GF-D8 (cell line): ENCODE data around the gene TOM1L1.

ENCODE experiments used
- DNase-seq: peaks from one replicate; lab custom pipeline; 2025; lab: John Stamatoyannopoulos, UW

TOM1L1 gene

DNA sequence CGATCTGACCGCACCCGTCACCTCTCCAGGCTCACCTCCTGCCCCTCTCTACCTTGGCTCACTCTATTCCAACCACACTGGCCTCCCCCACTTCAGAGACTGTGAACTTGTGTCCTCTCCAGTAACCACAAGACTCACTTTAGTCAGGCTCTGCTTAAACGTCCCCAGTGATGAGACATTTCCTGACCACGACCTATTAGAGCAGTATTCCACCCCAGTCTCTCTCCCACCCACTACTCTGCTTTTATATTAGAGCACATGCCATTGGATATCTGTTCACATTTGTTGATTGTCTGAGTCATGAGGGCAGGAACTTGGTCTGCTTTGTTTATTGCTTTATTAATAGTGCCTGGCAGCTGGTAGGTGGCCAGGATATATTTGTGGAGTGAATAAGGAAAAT, 47.7 kb downstream of the TOM1L1 start:
- DNase-seq = no peak

DNA sequence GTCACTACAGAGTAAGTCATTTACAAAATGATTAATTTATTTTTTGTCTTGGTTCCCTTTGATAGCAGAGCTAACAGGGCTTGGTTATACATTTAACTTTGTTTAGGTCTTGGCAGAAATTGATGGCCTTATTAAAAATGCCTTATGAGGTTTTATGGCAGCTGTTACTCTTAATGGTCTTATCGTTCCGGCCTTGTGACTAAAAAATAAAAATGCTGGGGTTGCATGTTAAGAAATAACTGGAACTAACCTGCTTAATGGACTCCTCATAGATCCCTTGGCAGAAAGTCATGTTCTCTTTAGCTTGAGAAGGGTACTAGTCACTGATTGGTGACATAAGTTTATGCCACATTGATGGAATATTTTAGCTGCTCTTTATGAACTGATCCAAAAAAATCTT, 49.5 kb downstream of the TOM1L1 start:
- DNase-seq = no peak

DNA sequence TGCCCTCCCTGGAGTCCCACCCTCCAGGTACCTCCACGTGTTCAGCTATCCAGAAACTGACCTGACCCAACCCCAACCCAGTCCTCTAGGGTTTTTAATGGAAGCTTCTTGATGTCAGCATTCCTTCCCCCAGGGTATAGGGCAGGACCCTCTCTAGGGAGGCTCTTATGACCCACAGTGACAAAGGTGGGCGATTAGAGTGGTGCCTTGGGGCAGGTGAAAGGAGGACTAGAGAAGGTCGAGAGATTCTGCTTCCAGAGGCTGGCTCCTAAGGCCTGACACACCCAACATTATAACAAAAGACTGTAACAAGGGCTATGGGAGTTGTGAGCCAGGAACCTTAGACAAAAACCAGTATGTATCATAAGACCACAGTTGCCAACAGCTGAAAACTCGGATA, 50.6 kb downstream of the TOM1L1 start:
- no peak for DNase-seq

DNA sequence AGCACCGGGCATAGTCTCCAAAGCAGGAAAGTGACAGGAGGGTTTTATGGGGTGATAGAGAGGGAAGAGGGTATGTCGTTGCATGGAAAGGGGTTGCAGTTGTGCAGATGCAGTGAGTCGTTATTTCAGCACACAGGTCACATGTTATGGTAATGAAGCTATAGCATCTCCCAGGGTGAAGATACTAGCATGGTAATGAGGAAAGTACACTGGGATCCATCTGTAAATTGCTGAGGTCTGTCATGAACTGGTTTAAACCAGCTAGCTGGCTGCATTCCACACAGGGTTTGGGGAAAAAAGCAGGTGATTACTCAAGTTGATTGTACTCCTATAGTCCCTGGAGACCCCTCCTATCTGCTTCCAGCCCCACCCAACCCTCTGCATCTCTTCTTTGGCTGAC, 56.1 kb downstream of the TOM1L1 start:
- DNase-seq = no peak

DNA sequence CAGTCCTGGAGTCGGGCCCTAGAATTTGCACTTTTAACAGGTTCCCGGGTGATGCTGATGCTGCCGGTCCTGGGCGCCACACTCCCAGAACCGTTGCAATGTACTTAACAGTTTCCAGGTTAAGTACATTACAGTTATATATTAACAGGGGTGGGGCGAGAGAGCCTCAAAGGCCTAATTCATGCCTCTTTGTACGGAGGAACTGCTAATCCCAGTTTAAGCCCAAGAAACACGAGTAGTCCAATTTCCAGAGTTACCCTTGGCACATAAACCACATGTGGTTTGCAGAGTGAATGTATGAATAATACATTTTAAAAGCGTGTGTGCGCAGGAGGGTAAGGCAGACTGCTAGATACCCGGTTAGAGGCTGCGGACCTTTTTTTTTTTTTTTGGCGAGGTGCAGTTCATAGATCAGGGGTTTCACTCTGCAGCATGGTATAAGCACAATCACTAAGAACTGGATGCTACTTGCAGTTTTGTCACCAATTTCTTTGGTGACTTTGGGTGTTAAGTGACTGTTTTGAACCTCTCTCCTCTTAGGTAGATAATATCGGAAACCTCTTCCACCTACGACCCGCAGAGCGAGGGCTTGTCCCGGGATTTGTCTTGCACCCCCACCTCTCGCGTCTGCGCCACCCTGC, 67.1 kb downstream of the TOM1L1 start:
- no peak for DNase-seq

DNA sequence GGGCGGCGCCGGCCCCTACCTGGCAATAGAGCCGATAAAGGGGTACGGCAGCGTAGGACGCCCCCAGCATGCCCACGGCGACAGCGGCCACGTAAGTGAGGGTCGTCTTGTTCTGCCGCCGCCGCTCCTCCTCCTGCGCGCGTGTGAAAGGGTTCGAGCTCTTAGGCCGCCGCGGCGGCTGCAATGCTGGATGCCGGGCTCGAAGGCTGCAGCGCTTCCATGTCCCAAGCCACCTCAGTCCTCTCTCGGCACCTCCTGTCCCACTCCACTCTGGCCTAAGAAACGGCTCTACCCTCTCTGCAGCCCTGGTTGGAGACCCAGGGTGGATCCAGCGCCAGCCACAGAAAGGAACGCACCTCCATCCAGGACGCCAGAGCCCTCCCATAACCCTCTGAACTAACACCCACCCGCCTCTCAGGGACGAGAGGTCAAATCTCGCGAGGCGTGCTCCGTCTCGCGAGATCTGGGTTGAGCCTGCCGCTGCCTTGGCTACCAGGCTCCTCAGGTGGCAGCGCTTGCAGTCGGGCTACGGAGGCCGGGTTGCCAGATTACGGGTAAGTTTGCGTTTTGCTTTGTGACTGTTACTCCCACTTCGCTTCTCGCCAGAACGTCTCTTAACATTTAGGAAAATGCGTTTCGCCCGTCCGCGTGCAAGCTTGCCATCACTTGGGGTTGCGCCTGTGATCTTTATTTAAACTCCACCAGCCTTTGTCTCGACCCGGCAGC, 67.8 kb downstream of the TOM1L1 start, which contains the start of the genes COX11 and STXBP4:
Gene COX11, minus strand, starts transcription at position 393 of the 726 bp plus-strand sequence. Its CDS starts 8 bp downstream, at position 385.
Gene STXBP4, plus strand, starts transcription at position 504 of the 726 bp plus-strand sequence. CDS start 17,455 bp downstream, outside the sequence.
- DNase-seq = peak; percentile 94

DNA sequence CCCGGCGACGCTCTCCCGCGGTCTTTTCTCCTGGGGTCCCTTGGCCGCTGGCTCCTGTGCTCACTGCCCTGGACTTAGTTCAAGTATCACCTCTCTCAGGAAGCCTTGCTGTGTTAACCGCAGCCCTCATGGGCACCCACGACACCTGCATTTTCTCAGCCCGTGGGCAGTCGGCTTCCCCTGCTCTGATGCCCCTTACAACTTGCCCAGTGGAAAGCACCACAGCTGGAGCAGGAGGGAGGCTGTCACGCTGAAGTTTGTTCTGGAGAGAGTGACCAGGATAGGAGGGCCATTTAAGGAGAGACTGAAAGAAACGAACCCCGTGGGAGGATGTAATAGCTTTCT, 68.3 kb downstream of the TOM1L1 start:
- DNase-seq = no peak

DNA sequence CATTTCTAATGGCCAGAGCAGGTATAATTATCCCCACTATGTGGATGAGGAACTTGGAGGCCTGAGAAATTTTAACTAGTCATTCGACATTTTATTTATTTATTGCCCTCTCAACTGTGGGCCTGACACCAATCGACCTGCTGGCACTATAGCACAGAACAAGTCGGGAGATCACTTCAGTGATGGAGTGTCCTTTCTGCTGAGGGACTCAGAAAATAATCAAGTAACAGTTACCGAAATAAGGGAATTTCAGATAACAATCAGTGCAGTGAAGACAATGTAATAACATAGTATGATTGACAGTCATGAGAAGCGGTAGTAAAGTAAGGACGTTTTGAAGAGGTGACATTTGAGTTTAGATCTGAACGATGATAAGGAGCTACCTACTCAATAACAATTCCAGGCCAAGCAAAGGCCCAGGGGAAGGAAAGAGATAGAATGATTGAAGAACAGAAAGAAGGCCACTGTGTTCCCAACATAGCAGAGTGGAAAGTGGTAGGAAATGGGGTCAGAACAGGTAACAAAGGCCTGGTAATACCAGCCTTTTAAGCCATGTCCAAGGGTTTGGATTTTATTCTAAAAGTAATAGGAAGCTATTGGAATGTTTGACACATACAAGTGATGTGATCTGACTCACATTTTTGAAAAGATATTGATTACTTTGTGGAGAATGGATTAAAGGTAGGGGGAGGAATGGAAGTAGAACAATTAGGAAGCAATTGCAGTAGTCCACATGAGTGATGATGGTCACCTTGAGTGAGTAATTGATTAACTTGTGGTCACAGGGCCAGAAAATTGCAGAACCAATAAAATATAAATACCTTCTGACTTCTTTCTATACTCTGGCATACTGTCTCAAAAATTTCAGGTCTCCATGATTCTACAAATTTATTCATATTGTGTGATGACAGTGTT, 69.3 kb downstream of the TOM1L1 start:
- no peak for DNase-seq

DNA sequence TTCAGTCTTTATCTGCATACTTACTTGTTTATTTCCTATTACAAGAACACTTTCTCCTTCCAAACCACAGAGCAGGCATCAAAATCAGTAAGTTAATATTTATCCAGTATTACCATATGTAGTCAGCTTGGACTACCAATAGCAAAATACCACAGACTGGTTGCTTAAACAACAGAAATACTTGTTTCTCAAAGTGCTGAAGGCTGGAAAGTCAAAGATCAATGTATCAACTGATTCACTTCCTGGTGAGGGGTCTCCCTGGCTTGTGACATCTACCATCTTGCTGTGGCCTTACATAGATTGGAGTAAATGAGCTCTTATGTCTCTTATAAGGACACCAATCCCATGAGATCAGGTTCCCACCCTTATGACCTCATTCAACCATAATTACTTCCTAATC, 70.5 kb downstream of the TOM1L1 start:
- no peak for DNase-seq

DNA sequence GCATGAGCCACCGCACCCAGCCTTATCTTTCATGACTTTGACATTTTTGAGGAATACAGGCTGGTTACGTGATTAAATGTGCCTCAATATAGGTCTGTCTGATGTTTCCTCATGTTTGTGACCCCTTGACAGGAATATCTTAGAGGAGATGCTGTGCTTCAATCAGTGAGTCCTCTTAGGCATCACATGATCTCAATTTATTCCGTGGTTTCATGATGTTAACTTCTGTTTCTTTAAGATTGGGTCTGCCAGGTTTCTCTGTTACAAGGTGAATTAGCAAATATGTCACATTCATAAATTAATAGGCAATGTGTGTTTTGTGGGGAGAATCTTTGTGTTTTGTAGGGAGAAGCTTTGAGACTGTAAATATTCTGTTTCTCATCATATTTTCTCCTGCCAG, 71.2 kb downstream of the TOM1L1 start:
- no peak for DNase-seq

DNA sequence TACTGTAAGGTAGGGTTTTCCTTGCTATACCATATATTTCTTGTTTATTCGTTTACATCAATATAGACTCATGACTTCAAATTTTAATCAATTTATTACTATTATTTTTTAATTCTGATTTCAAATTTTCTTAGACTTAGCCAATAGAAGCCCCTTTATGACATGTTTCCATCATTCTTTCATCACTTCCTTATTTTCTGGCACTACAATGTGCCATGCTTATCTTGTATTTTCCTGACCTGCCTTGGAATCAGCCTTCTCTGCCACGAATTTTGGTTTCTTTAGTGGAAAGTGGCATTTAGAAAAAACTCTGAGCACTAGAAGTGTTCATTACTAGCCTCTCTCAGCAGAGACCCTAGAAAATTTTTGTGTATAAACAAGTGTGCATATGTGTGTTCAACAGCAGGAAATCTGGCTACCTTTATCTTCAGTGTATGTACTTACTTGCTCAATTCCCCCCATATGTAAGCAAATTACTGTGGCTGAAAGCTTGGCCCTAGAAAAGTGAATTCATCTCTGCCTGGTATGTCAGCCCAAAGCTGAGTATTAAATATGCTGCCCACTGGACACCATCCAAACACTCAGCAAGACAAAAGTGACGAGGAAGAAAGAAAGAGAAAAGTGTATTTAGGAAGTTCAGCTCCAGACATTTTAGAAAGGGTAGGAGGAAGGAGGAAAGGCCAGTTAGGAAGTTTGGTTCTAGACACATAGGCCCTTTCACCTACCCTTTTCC, 71.9 kb downstream of the TOM1L1 start:
- peak; percentile 47 for DNase-seq

DNA sequence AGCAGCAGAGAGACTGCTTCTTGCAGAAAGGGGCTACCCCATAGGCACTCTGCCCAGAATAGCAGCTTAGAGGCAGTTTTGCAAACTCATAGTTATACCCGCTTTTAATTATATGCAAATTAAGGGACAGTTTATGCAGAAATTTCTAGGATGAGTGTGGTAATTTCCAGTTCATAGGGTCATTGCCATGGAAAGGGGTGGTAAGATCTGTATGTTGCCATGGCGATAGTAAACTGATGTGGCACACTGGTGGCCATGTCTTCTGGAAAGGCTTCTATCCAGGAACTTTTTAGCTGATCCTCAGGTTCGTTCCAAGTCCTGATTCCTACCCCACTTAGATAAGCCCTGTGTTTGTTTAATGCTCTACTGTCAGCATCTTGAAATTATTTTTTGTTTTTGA, 74.1 kb downstream of the TOM1L1 start:
- no peak for DNase-seq

DNA sequence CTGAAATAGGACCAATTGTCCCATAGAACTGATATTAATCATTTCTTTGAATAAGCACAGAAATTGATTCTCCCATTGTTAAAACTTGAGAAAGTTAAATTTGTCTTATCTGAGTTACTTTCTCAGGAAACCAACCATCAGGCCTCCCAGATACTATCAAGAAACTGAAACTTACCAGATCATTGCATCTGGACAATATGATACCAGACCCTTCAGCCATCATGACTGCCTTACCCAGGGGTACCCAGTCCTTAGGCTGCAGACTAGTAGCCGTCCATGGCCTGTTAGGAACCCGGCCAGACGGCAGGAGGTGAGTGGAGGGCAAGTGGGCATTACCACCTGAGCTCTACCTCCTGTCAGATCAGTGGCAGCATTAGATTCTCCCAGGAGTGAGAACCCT, 75.7 kb downstream of the TOM1L1 start:
- DNase-seq = no peak

DNA sequence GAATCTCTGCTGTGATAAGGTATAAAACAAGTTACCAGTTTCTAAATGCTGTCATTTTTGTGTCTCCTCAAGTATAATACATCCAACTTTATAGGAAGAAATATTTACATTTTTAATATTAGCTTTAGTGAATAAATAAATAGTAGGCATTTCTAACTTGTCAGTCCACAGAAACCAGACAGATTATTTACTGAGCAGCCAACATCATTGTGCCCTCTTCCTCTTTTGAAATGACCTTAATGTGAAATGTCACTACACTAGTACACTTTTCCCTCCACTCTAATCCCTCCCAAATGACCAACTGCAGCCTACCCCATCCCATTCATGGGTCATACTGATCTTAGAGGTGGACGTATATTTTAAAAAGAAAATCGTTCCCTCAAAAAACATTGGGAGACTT, 77.1 kb downstream of the TOM1L1 start:
- no peak for DNase-seq

DNA sequence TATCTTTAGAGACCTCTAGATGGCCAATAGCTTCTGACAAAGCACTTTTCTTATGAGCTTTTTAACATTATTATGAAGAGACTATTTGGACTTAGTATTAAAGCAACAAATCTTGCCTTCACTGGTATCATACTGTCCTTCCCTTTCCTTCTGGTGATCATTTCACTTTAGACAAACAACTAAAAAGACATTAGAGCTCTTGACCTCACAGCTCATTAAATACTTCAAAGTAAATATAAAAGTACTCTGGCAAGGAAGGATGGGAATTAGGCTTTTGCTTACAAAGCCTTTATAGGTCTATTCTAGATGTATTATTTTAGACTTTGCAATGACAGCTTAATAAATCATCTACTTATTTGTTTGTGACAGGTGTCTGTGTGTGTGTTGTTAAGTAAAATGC, 79.0 kb downstream of the TOM1L1 start:
- no peak for DNase-seq

DNA sequence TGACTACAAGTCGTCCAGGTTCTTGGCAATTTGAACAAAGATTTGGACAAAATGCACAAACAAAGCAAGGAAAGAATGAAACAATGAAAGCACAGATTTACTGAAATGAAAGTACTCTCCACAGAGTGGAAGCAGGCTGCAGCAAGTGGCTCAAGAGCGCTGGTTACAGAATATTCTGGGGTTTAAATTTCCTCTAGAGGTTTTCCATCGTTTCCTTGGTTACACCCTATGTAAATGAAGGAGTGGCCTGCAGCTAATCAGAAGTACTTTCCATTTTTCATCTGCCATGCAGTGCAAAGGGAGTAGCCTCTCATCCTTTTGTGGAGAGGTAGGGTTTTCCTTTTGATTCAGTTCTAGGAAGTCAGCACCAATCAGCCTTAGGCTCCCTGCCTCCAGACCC, 79.7 kb downstream of the TOM1L1 start:
- DNase-seq = no peak

DNA sequence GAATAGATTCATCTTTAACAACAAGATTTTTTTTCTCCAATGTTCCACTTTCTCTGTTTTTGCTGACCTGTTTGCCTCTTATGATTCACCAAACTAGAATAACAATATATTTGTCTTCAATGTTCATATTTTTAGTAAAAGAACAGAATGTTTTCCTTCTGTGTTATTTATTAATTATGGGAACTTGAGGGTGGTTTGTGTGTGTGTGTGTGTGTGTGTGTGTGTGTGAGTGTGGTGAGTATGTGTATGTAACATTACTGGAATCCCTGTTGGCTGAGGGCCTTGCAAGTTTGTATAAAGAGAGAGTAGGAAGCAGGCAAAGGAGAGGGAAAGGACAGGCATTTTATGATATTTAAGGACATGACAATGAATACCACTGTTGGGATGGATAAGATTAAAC, 81.7 kb downstream of the TOM1L1 start:
- DNase-seq = no peak

DNA sequence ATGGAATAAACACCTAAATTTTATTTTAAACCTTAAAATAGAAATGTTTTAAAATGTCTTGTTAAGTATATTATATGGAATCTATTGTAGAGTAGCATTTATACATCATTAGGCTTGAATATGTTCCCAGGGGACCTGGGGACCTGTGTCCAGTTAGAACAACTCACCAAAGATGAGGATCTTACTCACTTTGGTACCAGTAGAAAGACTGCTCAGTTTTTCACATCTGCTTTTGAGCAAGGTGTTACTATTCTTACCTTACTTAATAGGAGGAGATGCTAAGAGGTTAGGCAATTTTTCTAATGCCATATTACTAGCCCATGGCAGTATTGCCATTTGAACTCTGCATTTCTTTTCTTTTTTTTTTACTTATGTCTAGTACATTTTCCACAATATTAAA, 82.6 kb downstream of the TOM1L1 start:
- no peak for DNase-seq

DNA sequence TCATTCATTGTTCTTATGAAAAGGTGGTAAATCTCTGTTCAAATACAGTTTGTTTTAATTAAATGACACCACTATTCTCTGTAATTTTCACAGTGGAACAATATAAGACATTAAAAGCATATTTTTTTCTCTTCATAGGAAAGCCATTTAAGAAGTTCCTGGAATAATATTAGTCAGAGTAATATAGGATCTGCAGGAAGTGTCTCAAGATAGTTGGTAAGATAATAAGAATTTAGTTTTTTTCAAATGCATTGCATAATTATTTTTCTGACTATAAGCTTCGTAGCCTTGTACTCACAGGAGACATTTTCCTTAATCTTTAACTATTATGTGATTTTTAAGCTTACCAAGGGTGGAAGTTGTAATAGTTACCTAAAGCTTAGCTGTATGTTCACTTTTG, 84.8 kb downstream of the TOM1L1 start:
- no peak for DNase-seq

DNA sequence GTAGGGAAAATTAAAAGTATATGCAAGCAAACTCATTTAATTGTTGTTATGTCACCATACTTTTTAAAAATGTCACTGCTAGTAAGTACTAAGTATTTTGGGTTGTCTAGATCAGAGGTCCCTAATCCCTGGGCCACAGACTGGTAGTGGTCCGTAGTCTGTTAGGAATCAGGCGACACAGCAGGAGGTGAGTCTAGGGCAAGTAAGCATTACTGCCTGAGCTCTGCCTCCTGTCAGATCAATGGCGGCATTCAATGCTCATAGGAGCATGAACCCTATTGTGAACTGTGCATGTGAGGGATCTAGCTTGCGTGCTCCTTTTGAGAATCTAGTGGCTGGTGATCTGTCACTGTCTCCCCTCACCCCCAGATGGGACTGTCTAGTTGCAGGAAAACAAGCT, 89.5 kb downstream of the TOM1L1 start:
- no peak for DNase-seq

DNA sequence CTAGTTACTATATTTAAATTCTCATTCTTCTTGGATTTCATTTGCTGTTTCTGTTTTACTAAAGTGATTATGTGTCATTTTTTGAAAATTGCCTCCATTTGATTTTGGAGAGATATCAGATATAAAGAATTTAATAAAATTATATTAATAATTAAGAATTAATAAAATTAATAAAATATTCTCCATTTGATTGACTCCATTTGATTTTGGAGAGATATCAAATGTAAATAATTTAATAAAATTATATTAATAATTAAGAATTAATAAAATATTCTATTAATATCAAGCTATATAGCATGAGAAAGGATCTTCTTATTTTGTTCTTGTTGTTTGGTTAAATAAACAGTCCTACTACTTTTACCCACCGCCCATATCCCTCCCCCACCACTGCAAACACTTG, 90.9 kb downstream of the TOM1L1 start:
- DNase-seq = no peak
